Stimulated activated naive CD8-positive, alpha-beta T cell treated with anti-CD3 and anti-CD28 coated beads, Interleukin-15, Interleukin-2, amounts not matched to agents 100 U/mL and 50 U/mL, for 24 hours (primary cell): ENCODE data around the gene MAP3K20.
"Not testable (repeated sequence)": the region's sequence is repeated elsewhere in the genome, so short reads cannot be mapped to it uniquely, and the experiment has no call there.

ENCODE experiments used
- ATAC-seq: fragments of 150-1000 bp; cut with Tn5 transposase; one replicate; pipeline ENCODE4 v1.10.0; 2021
- DNase-seq: peaks from one replicate; pipeline ENCODE4 v3.0.0; 2021

Gene MAP3K20

DNA sequence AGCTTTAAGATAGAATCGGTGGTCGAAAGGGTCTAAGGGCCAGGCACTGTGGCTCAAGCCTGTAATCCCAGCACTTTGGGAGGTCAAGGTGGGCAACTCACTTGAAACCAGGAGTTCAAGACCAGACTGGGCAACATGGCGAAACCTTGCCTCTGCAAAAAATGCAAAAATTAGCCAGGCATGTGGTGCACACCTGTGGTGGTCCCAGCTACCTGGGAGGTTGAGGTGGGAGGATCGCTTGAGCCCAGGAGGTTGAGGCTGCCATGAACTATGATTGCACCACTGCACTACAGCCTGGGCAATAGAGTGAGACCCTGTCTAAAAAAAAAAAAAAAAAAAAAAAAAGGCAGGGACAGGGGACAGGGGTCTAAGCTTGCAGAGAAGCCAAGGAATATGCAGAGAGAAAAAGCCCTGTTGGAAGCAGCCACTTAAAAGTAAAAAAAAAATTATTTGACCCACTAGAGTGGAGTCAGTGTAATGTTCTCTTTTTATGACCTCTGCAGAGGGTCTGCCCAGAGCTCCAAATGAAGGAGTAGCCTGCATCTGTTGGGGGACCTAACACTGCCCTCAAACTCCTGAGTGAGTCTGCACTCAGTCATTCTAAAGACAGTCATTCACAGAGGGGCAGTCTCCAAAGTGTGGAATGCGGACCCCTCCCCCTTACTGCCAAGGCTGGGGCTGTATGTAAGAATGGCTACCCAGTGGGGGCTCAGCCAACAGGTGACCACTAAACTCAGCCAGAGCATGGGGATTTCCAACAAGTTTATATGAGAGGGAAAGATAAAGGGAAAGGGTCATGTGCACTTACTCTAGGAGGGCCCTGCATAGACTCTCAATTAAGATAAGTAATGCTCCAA lies 160.5 kb downstream of the MAP3K20 start:
- ATAC-seq (no peak), DNase-seq (no peak)

DNA sequence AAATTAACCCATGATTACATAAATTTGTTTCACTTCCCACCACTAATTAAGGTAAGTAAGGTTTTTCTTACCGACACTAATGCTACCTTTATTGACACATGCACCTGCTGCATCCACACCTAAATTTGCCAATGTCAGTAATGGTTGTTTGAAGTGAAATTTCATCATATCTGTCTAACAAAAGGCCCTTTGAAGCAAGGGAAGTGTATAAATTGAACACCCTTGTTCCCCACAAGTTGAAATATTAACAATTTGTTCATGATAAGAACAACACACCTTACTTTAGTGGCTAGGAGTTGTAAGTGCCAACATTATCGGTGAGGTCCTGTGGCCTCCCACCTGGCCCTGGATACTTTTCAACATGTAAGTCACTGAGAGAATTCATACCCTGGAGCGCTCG lies 162.7 kb downstream of the MAP3K20 start:
- DNase-seq (no peak), ATAC-seq (no peak)

DNA sequence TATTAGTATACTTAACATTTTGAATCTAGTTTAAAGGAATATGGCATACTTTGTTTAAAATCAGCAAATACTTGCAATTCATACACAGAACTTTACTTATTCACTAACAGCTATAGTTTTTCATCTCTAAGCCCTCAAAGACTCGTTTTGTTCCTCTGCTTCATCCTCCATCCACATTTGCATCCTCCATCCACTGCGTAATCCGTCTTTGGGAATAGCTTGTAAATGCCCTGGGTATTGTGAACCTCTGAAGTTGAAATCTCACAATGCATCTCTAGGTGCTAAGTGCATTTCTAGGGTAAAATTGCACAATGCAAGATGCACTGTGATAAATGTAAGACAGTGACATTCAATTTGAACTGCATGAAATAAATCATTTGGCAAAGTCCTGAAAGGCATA lies 163.2 kb downstream of the MAP3K20 start:
- no peak for ATAC-seq
- DNase-seq: no peak

DNA sequence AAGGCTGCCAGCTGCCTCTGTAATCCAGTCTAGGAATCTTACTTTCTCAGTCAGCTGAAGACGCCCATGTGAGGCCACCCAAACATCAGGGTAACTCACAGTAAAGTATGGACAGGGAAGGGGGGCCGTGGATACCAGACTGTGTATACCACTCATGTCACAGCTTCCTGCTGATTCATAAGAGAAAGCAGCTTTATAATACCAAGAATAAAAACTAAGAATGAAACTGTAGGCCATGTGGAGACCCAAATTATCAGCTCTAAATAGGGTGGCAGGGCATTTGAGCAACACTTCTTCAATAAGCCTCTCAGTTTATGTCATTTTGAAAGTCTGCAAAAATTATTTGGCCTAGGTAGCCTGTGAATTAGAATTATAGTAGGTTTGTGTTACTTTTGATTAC lies 164.0 kb downstream of the MAP3K20 start:
- ATAC-seq (peak; percentile 91), DNase-seq (peak; percentile 25)

DNA sequence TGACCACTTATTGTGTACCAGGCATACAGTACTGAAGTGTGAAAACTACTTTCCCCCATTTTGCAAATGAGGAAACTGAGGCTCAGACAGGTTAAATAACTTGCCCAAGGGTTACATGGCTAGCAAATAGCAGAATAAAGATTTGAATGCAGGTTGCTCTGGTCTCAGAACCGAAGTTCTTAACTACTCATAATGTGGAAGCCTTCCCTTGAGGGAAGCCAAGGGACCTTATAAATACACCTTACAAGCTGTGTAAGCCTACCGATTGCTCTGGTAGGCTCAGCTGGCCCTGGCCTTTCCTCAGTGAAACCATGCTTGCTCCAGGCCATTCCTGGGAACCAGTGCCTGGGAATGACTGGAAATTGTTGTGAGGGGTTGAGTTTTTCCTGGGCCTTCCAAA lies 164.4 kb downstream of the MAP3K20 start:
- ATAC-seq: no peak
- DNase-seq: no peak

DNA sequence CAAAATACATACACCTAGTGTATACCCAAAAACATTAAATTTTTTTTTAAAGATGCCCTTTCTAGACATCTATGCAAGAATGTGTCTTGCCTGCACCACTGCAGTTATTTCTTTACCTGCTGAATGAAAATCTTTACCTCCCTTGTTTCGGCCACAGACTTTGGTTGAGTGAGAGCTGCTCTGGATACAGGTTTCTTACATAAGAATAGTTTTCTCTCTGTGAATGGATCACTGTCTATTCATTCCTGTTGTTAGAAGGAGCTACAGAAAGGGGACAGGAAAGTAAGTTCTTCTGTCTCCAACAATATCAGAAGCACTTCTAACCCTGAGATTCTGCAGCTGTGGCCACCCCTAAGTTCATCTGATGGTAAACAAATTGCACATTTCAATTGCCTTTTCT lies 166.0 kb downstream of the MAP3K20 start:
- no peak for ATAC-seq

DNA sequence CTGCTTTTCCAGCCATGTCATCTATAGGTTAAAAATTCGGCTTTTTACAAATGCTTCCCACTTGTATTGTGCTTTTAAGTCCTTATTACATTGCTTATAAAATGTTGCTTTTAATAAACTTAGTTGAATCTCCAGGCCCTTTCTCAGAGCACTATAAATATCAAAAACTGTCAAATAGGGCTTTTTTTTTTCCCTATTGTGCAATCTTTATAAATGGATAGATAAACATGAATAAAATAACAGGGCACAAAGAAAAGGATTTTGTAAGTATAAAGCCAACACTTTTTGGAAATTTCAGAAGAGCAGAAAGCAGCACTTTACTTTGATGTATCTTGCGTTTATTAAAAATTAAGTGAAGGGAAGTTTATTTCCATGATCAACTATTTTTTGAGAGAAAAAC lies 171.5 kb downstream of the MAP3K20 start:
- DNase-seq: no peak
- no peak for ATAC-seq

More for the DNA sequence above, 166.0 kb downstream of the MAP3K20 start:
- no peak for DNase-seq

DNA sequence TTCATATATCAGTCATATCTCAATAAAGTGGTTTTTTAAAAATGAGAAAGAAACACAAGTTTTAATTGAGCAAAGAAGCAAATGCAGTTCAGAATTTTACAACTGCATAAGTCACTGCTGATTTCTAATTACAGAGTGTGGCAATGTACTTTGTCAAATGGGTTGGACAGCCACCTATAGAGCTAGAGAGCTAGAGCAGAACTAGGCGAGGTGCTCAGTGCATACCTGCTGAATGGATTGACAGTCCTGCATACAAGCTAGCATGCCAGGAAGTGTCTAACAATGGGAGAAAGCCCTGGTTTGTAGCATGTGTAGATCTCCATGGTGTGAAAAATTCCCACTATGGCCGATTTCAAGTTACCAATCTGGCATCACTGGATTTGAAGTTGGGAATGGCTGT lies 172.7 kb downstream of the MAP3K20 start:
- ATAC-seq: no peak

DNA sequence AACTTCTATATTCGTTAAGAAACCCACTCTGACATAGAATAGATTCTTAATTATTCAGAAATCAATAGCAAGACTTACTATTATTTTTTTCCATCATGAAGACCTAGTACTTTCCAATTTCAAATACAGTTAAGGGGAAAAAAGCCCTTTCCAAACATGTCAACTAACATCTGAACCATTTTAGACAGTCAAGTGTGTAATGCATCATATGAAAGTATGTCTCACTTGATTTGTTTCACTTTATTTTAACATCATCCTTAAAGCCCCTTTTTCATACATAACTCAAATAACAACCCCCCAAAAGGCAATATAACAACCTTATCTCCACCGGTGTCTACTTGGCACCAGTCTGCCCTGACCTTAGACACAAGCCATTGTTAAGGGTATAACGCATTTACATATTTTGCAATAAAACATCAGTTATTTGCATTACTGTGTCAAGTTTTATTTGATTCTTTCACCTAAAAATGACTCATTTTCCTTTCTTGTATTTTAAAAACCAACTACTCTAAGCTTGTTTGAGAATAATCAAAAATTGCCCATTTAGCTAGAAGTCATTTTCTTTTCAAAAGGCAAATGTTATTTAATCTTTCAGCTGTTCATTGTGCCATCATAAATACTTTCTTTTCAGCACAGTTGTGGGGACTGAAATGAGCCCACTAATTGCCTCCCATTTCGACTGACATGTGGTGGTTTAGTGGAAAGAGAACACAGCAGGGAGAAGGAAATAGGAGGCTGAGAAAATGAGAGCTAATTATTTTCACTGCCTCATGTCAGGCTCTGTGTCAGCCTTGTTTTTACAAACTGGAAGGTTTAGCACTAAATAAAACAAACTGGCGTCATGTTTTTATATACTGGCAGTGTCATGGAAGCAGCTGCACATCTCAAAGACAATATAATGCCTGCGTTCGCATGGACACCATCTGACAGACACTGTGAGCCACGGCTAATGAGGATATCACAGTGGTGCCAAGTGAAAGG lies 174.3 kb downstream of the MAP3K20 start:
- DNase-seq: no peak
- ATAC-seq: no peak

More for the DNA sequence above, 172.7 kb downstream of the MAP3K20 start:
- DNase-seq: no peak

DNA sequence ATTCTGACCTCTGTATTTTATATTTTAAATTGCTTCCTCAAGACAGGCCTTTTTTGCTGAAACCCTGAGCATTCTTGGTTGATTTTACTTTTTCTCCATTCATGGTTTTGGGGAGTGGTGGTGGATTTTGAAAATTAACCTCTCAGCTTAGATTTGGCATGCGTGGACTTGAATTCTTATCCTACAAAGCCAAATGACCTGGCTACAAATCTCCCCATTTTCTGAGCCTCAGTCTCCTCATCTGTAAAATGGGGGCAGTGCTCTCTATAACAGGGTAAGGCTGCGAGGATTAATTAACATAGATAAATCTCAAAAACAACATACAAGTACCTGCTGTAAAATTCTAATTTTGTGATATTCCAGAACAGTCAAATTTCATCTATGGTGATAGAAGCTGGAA lies 175.6 kb downstream of the MAP3K20 start:
- DNase-seq (no peak), ATAC-seq (no peak)

DNA sequence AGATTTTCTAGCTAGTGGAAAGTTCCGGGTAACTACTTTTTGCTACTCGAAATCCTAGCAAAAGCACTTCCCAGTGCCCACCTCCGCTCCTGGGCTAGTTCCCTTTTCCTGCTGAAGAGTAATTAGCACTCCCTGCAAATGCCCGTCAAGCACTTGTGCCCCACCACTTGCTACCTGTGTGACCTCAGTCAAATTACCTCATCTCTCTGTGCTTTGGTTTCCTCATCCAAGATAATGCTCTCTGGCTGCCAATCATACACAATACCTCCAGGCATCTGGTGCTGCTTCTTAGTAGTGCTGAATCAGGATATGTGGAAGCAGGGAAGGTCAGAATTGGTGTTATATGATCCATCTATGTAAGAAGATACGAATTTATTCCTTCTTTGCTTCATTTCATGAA lies 176.9 kb downstream of the MAP3K20 start:
- no peak for DNase-seq
- no peak for ATAC-seq

DNA sequence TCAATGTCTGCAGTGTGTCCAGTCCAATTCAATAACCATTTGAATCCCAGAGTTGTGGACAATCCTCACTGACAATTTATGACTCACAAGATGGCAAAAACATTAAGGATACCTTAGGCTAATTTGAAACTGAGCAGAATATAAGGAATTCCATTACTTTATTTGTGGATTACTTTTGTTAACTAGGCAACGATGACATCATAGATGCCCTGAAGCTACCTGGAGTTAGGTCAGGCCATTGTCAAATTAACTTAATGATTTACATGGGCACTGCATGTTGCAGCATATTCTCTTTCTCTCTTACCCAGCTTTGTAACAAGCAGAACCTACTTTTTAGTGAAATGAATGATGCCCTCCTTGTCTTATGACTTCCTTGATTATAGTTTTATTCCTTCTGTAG lies 179.0 kb downstream of the MAP3K20 start:
- ATAC-seq (no peak), DNase-seq (no peak)

DNA sequence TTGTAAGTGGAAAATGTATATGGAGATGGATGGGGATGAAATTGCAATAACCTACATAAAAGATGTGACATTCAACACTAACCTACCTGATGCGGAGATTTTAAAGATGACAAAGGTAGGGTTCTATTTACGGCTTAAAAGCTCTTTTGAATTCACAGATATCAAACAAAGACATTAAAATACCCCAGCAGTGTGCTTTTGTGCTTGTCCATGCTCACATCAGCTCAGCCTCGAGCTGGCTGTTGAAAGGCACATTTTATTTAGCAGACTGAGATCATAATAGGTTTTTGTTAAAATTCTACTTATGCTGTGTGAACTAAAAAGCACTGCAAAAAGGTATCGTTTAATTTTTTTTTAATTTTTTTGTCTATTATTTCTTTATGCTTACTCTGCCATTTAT lies 183.1 kb downstream of the MAP3K20 start:
- DNase-seq: no peak
- ATAC-seq: no peak

DNA sequence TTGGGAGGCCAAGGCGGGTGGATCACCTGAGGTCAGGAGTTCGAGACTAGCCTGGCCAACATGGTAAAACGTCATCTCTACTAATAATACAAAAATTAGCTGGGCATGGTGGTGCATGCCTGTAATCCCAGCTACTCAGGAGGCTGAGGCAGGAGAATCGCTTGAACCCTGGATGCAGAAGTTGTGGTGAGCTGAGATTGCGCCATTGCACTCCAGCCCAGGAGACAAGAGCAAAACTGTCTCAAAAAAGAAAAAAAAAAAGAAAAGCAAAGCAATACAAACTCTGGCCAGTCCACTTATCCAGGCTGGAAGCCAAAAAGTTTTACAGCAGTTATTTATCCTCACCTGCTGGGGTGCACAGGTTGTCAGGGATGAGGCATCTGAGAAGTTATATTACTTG lies 186.7 kb downstream of the MAP3K20 start:
- ATAC-seq, DNase-seq: not testable (repeated sequence)

DNA sequence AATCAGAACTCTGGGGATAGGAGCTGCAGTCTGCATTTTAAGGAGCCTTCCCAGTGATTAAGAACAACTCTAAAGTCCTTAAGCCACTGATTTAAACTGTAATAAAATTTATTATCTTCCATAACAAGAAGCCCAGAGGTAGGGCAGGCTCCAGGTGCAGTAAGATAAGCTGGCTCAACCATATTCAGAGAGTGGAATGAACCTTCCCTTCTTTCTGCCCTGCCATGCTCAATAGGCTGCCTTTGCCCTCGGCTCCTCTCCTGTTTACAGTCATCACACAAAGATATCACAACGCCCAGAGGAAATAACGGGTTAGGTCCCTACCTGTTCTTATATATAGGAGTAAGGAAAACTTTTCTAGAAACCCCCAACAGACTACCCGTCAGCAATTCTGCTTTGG lies 188.5 kb downstream of the MAP3K20 start:
- DNase-seq (no peak), ATAC-seq (no peak)

DNA sequence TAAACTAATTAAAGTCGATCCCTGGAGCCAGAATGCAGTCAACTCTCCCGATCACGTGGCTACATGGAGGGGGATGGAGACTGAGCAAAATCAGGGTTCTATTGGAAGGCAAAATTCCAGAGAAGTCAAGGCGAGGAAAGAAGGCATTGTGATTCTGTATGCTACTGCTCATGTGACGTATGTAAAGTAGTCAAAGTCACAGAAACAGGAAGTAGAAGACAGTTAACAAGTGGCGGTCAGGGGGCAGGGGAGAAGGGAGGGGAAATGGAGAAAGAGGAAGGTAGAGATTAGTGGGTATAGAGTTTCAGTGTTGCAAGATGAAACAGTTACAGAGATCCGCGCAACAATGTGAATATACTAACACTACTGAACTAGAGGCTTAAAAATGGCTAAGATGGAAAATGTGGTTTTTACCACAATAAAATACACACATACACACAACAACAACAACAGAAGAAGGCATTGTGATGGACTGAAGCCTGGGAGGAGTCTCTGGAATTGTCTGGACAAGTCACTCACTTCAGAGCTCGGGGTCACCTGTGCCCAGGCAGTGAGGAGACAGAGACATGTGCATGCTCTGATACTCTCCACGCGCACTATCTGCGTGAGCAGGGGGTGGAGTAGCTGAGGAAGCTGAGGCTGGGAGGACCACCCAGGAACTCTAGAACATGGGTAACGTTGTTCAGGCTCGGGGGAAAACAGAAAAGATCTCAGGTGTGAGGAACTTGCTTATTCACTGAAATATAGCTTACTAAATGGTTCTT lies 189.1 kb downstream of the MAP3K20 start:
- ATAC-seq: peak; percentile 78
- no peak for DNase-seq

DNA sequence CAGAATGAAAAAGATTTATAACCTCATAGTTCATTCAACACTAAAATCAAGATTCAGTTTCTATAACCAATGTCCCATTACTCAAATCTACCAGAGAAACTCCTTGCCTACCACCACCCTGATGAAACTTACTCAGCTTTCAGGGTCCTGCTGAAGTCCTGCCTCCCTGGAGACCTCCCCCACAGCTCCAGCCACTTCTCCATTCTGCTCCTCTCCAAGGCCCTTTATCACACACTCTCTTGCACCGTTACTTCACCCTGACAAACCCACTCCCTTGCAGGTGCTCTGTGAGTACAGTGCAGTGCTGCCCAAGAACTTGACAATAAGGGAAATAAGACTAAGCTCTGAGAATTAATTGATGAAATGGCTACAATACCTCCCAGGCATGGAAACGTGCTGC lies 195.5 kb downstream of the MAP3K20 start:
- no peak for ATAC-seq
- no peak for DNase-seq

DNA sequence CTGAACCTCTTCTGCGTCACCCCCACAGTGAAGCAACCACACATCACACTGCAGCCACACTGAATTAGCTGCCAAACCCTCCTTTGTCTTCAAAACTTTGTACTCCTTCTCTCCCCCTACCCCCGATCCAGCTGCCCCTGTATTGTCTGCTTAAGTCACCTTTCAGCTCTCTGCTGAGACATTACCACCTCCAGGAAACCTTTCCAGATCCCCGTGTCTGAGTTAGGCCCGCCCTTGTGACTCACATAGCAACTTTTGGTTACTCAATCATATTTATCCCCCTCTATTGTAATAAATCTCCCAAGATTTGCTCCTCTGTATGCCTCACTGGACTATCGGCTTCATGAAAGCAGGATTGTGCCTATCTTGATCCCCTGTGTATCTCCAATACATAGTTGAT lies 196.2 kb downstream of the MAP3K20 start:
- ATAC-seq: no peak

DNA sequence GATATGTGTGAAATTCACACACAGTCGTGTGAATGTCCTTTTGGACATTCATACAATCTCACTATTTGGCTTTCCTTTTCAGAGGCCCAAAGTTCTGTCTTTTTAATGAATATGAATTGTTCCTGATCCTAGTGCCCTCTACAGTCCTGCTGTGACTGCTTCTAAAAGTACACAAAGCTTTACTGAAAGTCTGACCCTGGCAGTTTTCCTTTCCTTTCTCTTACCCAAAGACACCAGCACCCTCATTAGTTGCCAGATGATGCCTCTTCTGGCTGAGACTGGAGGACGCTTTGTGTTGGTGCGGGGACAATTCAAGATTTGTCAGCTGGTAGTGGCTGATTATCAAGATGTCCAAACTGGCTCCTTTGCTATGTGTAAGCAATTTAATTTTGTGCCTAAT lies 197.2 kb downstream of the MAP3K20 start:
- no peak for DNase-seq
- no peak for ATAC-seq

More for the DNA sequence above, 196.2 kb downstream of the MAP3K20 start:
- DNase-seq: no peak

DNA sequence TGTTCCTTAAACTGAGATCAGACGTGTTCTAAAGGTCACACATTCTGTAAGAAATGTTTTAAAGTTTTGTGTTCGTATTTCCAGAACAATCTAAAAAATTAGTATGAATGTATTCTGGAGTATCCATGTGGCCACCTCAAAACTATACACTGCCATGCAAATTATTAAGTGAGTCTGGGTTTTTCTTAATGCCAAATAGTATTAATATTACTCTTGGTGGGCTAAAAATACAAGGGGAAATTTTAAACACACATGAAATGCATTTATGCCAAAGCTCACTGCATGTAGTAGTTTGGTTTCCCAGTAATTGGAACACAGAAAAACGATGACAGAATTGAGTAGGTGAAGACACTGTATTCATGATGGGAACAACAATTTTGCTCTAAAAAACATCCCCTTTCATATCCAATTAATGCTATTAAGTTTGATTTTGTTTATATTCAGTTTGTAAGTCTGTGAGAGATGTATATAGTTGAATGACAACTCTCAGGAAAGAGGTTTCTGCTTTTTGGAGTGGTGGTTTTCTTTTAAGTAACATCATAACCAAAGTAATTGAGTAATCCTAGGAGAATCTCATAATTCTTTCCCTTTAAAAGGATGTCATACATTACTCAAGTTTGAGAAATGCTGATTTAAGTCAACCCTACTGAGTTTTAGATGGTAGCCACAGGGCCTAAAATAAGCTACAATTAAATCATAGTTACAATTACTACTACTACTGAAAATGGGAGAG lies 203.3 kb downstream of the MAP3K20 start:
- ATAC-seq (no peak), DNase-seq (no peak)

DNA sequence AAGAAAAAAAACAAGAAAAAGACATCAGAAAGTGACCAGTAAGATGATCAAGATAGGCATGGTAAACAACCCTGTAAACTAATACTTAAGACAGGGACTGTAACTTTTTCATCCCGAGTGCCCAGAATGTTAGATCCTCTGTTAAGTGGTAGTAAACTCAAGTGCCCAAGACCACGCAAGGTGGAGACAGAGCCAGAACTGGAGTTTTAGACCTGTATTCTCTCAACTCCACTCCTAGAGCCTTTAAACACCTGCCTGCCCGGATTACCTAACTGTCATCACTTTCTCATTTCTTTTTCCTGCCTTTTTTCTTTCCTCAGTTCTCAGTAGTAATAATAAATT lies 203.9 kb downstream of the MAP3K20 start:
- ATAC-seq: no peak
- DNase-seq: no peak

DNA sequence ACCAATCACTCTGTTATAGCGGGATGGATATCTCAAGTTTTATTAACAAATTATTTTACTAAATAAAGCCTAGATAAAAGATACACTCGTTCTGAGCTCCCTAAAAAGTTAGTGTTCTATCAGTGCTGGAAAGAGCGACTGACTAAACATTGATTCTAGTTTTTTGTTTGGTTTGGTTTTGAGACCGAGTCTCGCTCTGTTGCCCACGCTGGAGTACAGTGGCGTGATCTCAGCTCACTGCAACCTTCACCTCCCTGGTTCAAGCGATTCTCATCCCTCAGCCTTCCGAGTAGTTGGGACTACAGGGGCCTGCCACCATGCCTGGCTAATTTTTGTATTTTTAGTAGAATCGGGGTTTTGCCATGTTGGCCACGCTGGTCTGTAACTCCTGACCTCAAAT lies 205.2 kb downstream of the MAP3K20 start:
- ATAC-seq (no peak), DNase-seq (no peak)
